OCI-LY7 (cell line): ENCODE data around the gene HIVEP3. TPM values are rescaled to one million over a fixed set of nuclear protein-coding genes. Genes with fewer than 3 reads are reported as not detected.

Experiments used
- BruUV-seq: library from RNA; stranded (reverse); fragments of 400-500 nt; replicated peaks from 2 replicates; lab custom pipeline; 2021; lab: Mats Ljungman, UMichigan
- CTCF ChIA-PET: fragments of 300-600 bp; sonication (Branson Sonifier 250); formaldehyde crosslinking; loops from one replicate; lab custom pipeline; 2022; ENCODE audit warnings: antibody characterized with exemption; ENCODE audit not compliant: unreplicated experiment; lab: Charles Lee
- POLR2A ChIA-PET: fragments of 300-600 bp; sonication (Branson Sonifier 250); formaldehyde crosslinking; loops from one replicate; lab custom pipeline; 2022; ENCODE audit warnings: antibody characterized with exemption; lab: Charles Lee
- DNase-seq: peaks from one replicate; pipeline ENCODE4 v3.0.0-alpha.2; 2015; ENCODE audit warnings: low spot score
- H2AFZ ChIP-seq: fragments of 200-600 bp; sonication (generic), shearing (Covaris generic); 2 replicates; pipeline ENCODE4 v1.6.1; 2014; ENCODE audit warnings: mild to moderate bottlenecking, antibody characterized with exemption, low read length, moderate library complexity
- H3K27ac ChIP-seq: fragments of 200-600 bp; sonication (generic); 2 replicates; pipeline ENCODE4 v1.5.1; 2014; ENCODE audit warnings: mixed run types, low read depth, mild to moderate bottlenecking, moderate library complexity, low read length, inconsistent platforms; ENCODE audit not compliant: poor library complexity, severe bottlenecking
- H3K36me3 ChIP-seq: fragments of 200-600 bp; sonication (generic); 2 replicates; pipeline ENCODE4 v1.6.1; 2014; ENCODE audit warnings: mild to moderate bottlenecking, antibody characterized with exemption, low read length, moderate library complexity, mixed read lengths; ENCODE audit not compliant: insufficient read depth
- H3K4me1 ChIP-seq: fragments of 200-600 bp; sonication (generic); 2 replicates; pipeline ENCODE4 v1.5.1; 2014; ENCODE audit warnings: mild to moderate bottlenecking, low read length; ENCODE audit not compliant: insufficient read depth, poor library complexity, severe bottlenecking
- H3K4me2 ChIP-seq: fragments of 200-600 bp; sonication (generic); 2 replicates; pipeline ENCODE4 v1.6.1; 2014; ENCODE audit warnings: mild to moderate bottlenecking, low read length
- H3K4me3 ChIP-seq: fragments of 200-600 bp; sonication (generic); 2 replicates; pipeline ENCODE4 v1.5.1; 2014; ENCODE audit warnings: mild to moderate bottlenecking, low read depth, low read length; ENCODE audit not compliant: poor library complexity, severe bottlenecking
- H3K79me2 ChIP-seq: fragments of 200-600 bp; sonication (generic); 2 replicates; pipeline ENCODE4 v1.6.1; 2016; ENCODE audit warnings: low read depth, mild to moderate bottlenecking, low read length, moderate library complexity, mixed read lengths; ENCODE audit not compliant: insufficient read depth
- H3K9me2 ChIP-seq: fragments of 200-600 bp; sonication (generic); 2 replicates; pipeline ENCODE4 v1.6.1; 2016; ENCODE audit warnings: mild to moderate bottlenecking, low read length, mixed read lengths; ENCODE audit not compliant: insufficient read depth
- H3K9me3 ChIP-seq: fragments of 200-600 bp; sonication (generic); 2 replicates; pipeline ENCODE4 v1.6.1; 2014; ENCODE audit warnings: mild to moderate bottlenecking, mixed run types, low read length, mixed read lengths
- H4K20me1 ChIP-seq: fragments of 200-600 bp; sonication (generic); 2 replicates; pipeline ENCODE4 v1.6.1; 2014; ENCODE audit warnings: mild to moderate bottlenecking, antibody characterized with exemption, low read length, moderate library complexity, mixed read lengths; ENCODE audit not compliant: insufficient read depth
- EZH2phosphoT487 ChIP-seq: fragments of 200-600 bp; sonication (generic); IDR thresholded peaks from 2 replicates; pipeline ENCODE4 v1.6.1; 2018; ENCODE audit warnings: low read depth, borderline replicate concordance, mild to moderate bottlenecking, mixed run types, antibody characterized with exemption, low read length, moderate library complexity, mixed read lengths
- intact Hi-C: fragments of 100-400 bp; cut with micrococcal nuclease; formaldehyde crosslinking; loops from one replicate; pipeline ENCODE4 v1.10.0; 2022; ENCODE audit not compliant: unreplicated experiment
- total RNA-seq, 2 experiments: library from RNA; depleted of rRNA in 1 of 2; stranded (reverse); fragments of >200 nt in 1 of 2; shearing (Covaris generic) in 1 of 2; gene quantifications; 2 replicates each; pipeline ENCODE4 v1.2.3, GENCODE V29; 2014 to 2022
- TF ChIP-seq, protein P1 (sequence below): fragments of 200-600 bp; sonication (generic); conservative IDR thresholded peaks from 2 replicates; pipeline ENCODE4 v1.5.1; 2014; ENCODE audit warnings: mild to moderate bottlenecking, antibody characterized with exemption, low read length, moderate library complexity, mixed read lengths

Gene HIVEP3
- total RNA-seq, 2 experiments from 2014 or later: 0.53 to 0.60 TPM

DNA sequence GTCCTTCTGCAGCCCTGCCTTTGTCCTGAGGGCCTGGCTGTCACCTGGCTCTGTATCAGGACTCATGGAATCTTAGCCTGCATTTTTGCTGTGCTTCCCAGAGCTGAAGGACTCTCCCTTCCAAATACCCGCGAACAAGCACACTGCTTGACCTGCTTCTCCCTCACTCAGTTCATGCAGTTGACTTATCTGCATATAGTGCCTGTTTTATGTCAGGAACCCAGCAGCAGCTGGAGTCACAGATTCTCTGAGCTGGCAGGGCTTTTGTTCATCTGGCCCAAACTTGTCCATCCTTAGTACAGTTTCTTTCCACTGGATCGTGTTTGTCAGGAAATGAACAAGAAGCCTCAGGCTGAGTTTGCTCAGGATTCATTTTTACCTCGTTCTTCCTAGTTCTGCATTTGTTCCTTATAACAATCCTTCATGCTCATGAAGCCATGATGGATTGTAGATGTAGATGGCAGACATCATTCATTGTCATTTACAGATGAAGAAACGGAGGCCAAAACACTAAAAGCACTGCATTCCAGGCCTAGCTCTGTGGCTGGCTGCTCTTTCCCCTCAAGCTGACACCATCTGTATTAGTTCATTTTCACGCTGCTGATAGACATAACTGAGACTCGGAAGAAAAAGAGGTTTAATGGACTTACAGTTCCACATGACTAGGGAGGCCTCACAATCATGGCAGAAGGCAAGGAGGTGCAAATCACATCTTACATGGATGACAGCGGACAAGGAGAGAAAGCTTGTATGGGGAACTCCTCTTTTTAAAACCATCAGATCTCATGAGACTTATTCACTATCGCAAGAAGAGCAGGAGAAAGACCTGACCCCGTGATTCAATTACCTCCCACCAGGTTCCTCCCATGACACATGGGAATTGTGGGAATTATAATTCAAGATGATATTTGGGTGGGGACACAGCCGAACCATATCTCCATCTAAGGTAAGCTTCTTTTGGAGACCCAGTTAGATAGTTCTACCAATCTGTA is 150.9 kb downstream of the HIVEP3 start:
- no peaks in the 10 kb centered on the region for H3K36me3 ChIP-seq
- H3K4me3 ChIP-seq: no peak overlapping the region
- H2AFZ ChIP-seq: no peak overlapping the region
- ChIA-PET CTCF (no interaction called here), POLR2A (interaction anchor here (1.1 kb wide), 1 partner anchor 13 kb away, joined by 5 read pairs; no protein-coding TSS in a partner anchor)
- no peaks in the 10 kb centered on the region for H3K9me2 ChIP-seq
- TF ChIP-seq, protein P1, sequence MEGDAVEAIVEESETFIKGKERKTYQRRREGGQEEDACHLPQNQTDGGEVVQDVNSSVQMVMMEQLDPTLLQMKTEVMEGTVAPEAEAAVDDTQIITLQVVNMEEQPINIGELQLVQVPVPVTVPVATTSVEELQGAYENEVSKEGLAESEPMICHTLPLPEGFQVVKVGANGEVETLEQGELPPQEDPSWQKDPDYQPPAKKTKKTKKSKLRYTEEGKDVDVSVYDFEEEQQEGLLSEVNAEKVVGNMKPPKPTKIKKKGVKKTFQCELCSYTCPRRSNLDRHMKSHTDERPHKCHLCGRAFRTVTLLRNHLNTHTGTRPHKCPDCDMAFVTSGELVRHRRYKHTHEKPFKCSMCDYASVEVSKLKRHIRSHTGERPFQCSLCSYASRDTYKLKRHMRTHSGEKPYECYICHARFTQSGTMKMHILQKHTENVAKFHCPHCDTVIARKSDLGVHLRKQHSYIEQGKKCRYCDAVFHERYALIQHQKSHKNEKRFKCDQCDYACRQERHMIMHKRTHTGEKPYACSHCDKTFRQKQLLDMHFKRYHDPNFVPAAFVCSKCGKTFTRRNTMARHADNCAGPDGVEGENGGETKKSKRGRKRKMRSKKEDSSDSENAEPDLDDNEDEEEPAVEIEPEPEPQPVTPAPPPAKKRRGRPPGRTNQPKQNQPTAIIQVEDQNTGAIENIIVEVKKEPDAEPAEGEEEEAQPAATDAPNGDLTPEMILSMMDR: no peak
- TF ChIP-seq EZH2phosphoT487: no peak
- intact Hi-C loops: no loop called here
- H3K9me3 ChIP-seq: no peaks in the 10 kb centered on the region
- no peak for DNase-seq
- H3K4me2 ChIP-seq: no peak overlapping the region
- H4K20me1 ChIP-seq: no peaks in the 10 kb centered on the region
- peaks cover 9% of the 10 kb centered on the region for H3K4me1 ChIP-seq
- H3K27ac ChIP-seq: no peak overlapping the region
- no peaks in the 10 kb centered on the region for H3K79me2 ChIP-seq
- no TSS peak for BruUV-seq

DNA sequence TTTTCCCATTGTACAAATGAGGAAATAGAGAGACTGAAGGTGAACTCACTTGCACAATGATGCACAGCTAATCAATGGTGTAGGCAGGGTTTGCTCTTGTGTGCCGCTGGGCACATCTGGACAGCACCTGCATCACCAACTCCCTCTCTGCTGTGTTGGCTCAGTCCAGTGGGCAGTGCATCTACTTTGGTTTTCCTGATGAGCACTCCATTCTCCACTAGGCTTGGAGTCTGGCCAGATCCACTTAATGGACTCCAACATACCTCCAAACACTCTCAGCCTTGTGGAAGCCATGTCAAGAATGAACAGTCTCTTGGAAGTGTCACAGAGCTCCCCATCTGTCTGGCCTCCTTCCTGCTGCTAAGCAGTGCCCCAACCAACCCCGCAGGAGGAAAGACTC is 152.2 kb downstream of the HIVEP3 start:
- intact Hi-C loops: no loop called here
- H3K27ac ChIP-seq: no peak overlapping the region
- POLR2A ChIA-PET: no interaction called here
- CTCF ChIA-PET: no interaction called here
- TF ChIP-seq, protein P1: no peak
- TF ChIP-seq EZH2phosphoT487: no peak
- no peak overlapping the region for H3K4me2 ChIP-seq
- H3K9me2 ChIP-seq: no peaks in the 10 kb centered on the region
- H3K4me1 ChIP-seq: peaks cover 9% of the 10 kb centered on the region
- no peaks in the 10 kb centered on the region for H3K36me3 ChIP-seq
- H4K20me1 ChIP-seq: no peaks in the 10 kb centered on the region
- 0 out of 2 replicates have a peak, but pooled peaks cover 10% of the 10 kb centered on the region for H3K9me3 ChIP-seq
- no peak overlapping the region for H2AFZ ChIP-seq
- DNase-seq: no peak
- H3K4me3 ChIP-seq: no peak overlapping the region
- BruUV-seq: no TSS peak
- H3K79me2 ChIP-seq: no peaks in the 10 kb centered on the region

DNA sequence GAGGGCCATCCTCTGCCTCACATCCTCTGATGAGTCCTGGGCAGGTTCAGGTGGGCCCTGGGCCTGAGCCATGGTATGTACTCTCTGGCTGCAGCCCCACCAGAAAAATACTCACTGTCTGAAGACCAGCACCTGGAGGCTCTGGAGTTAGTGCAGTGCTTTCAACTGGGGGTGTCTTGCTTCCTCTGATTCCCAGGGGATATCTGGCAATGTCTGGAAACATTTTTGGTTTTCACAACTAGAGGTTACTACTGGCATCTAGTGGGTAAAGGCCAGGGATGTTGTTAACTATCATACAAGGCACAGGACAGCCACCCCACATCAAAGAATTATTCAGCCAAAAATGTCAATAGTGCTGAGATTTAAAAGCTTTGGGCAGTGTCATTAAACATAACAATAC is 152.7 kb downstream of the HIVEP3 start:
- H3K36me3 ChIP-seq: no peaks in the 10 kb centered on the region
- H2AFZ ChIP-seq: no peak overlapping the region
- H3K9me3 ChIP-seq: 0 out of 2 replicates have a peak, but pooled peaks cover 13% of the 10 kb centered on the region
- H3K4me1 ChIP-seq: peaks cover 9% of the 10 kb centered on the region
- H3K4me2 ChIP-seq: no peak overlapping the region
- no peaks in the 10 kb centered on the region for H4K20me1 ChIP-seq
- ChIA-PET CTCF (no interaction called here), POLR2A (no interaction called here)
- no peaks in the 10 kb centered on the region for H3K9me2 ChIP-seq
- no peak overlapping the region for H3K27ac ChIP-seq
- TF ChIP-seq, protein P1: no peak
- no peak for TF ChIP-seq EZH2phosphoT487
- no TSS peak for BruUV-seq
- intact Hi-C loops: no loop called here
- H3K4me3 ChIP-seq: no peak overlapping the region
- H3K79me2 ChIP-seq: no peaks in the 10 kb centered on the region
- no peak for DNase-seq
